Glomerular visceral epithelial cell (primary cell): ENCODE data around the gene POU6F2.
A peak's percentile ranks its signal among the peaks of the same experiment; 100 is the strongest.
"Not testable (repeated sequence)": the region's sequence is repeated elsewhere in the genome, so short reads cannot be mapped to it uniquely, and the experiment has no call there.

ENCODE experiments used
- DNase-seq: peaks from one replicate; pipeline ENCODE4 v3.0.0-alpha.2; 2016; ENCODE audit errors: extremely low spot score

Gene POU6F2

DNA sequence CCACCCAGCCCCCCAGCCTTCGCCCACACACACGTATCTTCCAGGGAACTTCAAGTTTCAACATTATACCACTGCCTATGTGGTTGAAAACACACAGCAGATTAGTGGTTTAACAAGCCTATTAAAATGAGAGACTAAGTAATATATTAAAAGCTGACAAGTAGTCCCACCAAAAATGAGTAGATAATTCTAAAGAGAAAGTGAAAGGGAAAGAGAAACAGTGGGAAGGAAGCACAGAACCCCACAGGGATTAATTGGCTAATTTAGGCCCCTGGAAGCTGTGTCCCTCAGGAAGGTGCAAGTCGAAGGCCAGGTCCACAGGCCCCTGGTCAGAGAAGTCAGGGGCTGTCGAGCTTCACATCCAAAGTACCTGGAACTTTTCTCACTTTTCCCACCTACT, 378.0 kb downstream of the POU6F2 start:
- DNase-seq: no peak

- DNase-seq: no peak
Measured at GRCh38 chr7:39356172-39356925, 378.6 kb downstream of the POU6F2 start.

DNA sequence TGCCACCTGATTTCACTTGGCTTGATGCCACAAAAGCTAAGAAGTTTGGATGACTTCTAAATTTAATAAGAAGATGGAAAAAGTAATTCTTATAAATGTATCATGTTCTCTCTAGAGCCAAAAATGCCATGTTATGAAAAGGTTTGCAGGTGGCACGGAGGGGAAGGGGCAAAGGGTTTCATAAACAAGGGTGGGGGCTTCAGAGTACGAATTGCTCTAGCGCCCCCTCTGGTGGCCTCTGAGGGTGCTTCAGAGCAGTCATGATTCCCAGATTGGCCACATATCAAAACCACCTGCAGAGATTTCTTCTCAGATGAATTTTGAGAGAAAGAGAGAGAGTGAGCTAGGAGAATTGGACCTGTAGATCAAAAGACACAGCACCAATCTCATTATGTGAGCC, 379.9 kb downstream of the POU6F2 start:
- DNase-seq: no peak

GRCh38 chr7:39360038-39360437, 382.3 kb downstream of the POU6F2 start:
- no peak for DNase-seq

GRCh38 chr7:39360766-39361165, 383.1 kb downstream of the POU6F2 start:
- DNase-seq: peak; percentile 37

DNA sequence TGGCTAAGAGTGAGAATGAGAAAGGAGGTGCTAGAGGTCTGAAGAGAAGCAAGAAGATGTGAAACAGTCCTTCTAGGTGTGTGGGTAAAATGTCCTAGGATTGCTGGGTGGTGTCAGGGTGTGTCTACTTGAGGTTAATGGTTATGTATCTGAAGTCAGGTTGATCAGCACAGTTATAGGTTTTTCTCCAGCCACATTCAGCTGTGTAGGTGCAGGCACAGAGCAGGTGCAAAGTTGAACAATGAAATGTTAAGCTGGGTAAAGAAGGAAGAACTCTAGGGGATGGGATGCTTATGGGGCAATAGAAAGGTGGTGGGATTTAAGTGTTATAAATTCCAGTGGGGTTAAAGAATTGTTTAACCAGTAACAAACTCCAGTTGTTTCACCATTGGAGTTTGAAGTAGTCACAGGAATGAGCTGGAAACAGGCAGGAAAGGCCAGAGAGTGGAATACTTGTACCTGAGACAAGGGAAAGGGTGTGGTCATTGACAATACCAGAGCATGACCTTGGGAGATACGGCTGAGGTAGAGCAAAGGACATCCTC, 388.1 kb downstream of the POU6F2 start:
- DNase-seq: no peak

DNA sequence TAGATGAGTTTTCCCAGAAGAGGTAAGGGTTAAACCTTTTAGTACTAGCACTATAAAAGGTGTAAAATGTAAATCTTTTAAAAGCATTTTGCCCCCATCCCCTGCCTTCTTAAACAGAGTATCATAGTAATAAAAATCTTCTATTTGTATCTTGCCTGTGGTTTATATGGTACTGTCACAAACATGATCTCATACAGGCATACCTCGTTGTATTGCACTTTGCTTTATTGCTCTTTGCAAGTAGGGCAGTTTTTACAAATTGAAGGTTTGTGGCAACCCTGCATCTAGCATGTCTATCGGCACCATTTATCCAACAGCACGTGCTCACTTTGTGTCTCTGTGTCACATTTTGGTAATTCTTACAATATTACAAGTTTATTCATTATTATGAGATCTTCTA, 389.7 kb downstream of the POU6F2 start:
- DNase-seq: no peak

GRCh38 chr7:39367943-39368342, 390.2 kb downstream of the POU6F2 start:
- DNase-seq: no peak

- DNase-seq: no peak
Measured at GRCh38 chr7:39372383-39372782, 394.7 kb downstream of the POU6F2 start.

- DNase-seq: no peak
Measured at GRCh38 chr7:39374436-39375040, 396.8 kb downstream of the POU6F2 start.

DNA sequence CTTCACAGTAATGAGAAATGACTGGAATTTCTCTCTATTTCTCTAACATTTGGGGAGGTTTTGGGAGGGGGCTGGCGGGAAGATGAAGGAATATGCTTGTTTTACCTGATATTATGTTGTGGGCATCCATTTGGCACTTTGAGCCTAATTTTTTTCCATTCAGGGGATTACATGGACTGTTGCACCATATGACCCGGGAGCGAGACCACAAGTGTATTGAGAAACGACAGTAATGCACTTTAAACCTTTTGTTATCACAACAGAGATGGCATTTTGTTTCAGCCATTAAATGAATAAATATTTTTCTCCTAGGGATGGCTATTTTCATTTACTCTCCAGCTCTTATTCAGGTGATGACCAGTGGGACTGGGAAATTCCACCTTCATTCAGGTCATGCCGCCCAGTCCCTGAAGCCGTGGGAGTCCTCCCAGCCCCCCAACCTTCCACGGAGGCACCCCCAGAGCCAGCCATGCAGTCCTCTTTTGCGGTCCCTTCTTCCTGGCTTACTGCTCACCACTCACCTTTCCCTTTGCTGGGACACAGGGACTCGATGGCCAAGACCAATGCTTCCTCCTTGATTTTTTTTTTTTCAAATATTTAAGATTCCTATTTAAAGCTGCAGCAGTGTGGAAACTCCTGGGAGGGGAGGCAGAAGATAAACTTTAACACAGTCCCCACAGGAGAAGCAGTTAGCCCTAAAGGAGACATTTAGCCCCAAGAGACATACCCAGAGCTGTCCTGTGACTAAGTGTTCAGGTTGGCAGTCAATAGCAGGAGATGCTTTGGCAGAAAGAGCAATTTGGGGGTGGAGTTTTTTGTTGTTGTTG, 397.6 kb downstream of the POU6F2 start:
- no peak for DNase-seq

GRCh38 chr7:39375874-39376190, 398.1 kb downstream of the POU6F2 start:
- DNase-seq: no peak

GRCh38 chr7:39376881-39377280, 399.2 kb downstream of the POU6F2 start:
- DNase-seq: not testable (repeated sequence)

GRCh38 chr7:39379416-39379815, 401.7 kb downstream of the POU6F2 start:
- no peak for DNase-seq

DNA sequence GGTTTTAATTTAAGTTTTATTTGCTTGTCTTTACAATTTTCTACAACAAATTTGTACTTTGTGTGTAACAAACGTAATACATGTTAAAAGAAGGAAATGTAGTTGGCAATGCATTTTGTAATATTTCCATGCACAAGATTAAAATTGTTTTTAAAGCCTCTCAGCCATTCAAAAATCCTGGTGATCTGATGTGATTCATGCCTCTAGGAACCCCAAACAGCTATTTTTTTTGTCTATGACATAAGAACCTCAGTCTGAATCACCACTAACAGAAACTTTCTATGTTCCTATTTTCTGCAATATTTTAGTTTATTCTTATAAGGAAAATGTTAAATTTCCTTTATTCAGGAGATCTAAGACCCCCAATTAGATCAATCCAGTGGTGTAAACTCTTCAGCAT, 405.4 kb downstream of the POU6F2 start:
- no peak for DNase-seq

GRCh38 chr7:39384386-39384785, 406.7 kb downstream of the POU6F2 start:
- DNase-seq: no peak

GRCh38 chr7:39386718-39387117, 409.0 kb downstream of the POU6F2 start:
- no peak for DNase-seq

DNA sequence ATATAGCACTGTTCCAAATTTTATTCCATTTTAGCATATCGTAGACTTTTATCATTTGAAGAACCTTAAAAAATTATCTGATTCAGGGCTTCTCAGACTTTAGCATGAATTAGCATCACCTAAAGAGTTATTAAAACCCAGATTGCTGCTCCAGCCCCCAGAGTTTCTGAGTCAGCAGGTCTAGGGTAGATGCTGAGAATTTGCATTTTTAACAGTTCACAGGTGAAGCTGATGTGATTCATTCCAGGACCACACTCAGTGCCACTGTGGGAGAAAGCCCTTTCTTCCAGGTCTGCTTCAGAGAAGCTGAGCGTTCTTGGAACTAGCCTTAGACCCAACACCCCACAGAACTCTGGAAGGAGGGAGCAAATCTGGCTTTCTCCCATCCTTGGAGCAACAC, 414.4 kb downstream of the POU6F2 start:
- no peak for DNase-seq

- DNase-seq: no peak
Measured at GRCh38 chr7:39394105-39394680, 416.5 kb downstream of the POU6F2 start.

GRCh38 chr7:39399458-39399857, 421.7 kb downstream of the POU6F2 start:
- DNase-seq: no peak

DNA sequence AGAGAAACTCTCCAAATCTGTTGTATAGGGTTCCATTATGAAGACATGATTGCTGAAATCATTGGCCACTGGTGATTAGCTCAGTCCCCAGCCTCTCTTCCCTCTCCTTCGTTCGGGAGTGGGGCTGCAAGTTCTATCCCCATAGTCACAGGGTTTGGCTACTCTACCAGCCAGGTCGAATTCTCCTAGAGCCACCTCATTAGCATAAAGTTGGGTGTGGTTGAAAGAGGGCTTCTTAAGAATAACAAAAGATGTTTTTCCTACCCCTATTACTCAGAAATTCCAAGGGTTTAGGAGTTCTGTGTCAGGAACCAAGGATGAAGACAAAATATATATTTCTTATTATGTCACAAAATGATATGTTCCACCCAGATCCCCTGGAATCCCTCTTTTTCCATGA, 422.3 kb downstream of the POU6F2 start:
- DNase-seq: no peak

DNA sequence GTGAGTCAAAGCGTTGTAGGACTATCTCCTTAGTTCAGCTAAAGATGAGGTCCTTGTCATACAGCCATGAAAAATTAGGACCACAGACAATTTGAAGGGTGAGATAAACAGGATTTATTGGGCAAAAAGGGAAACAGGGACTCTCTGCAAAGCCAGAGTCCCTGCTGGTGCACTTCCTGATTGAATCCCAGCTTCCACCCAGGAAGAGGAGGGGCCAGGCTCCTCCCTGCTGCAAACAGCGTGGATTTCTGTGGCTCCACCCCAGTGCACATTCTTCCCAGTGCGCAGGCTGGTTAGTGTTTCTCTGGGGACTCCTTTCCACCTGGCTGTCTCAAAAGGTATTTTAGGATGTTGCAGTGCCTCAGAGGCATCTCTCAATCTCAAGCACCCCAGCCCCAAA, 423.1 kb downstream of the POU6F2 start:
- DNase-seq: no peak
